Measurements from ENCODE around the gene RBKS.

GRCh38 chr2:27830656-27831055 lies 59.5 kb downstream of the RBKS start:
- no peak for TF ChIP-seq CTCF (IDR thresholded peaks at IDR 0.05; ENCODE audit: insufficient read depth, low read depth, low read length)
- no peak for TF ChIP-seq EZH2 (IDR thresholded peaks at IDR 0.05; ENCODE audit: insufficient read depth, low read length)

Data from astrocyte (in vitro differentiated cells and primary cell).